HG03378 (cell line): ENCODE results near the gene LRP1B.
"Not testable (repeated sequence)": the region's sequence is repeated elsewhere in the genome, so short reads cannot be mapped to it uniquely, and the experiment has no call there.

ENCODE experiments used
- ATAC-seq: cut with Tn5 transposase; IDR thresholded peaks from one replicate; pipeline ENCODE4 v1.9.1; 2021; ENCODE audit warnings: mild to moderate bottlenecking, moderate library complexity; ENCODE audit not compliant: unreplicated experiment

LRP1B gene

GRCh38 chr2:140669911-140670310, 1460.9 kb downstream of the LRP1B start:
- ATAC-seq = no peak

DNA sequence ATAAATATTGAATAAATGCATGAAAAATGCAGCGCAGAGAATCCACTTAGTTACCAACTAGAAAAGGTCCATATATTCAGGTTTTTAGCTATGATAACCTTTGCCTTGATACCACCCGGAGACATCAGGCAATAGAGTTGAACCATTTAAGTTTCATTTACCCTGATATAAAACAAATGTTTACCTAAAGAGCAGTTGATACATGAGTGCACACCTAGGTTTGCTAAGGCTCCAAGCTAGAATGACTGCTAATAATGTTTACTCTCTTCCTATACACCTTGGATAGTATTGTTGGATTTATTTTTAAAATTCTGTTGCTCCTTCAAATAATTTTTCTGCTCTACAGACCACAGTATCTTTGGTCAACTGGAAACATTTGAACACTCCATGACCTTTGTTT, 1463.6 kb downstream of the LRP1B start:
- ATAC-seq = no peak

- no peak for ATAC-seq
These were observed 1468.3 kb downstream of the LRP1B start for GRCh38 chr2:140662504-140662903.

- ATAC-seq = no peak
These were observed 1471.8 kb downstream of the LRP1B start for GRCh38 chr2:140658760-140659692.

DNA sequence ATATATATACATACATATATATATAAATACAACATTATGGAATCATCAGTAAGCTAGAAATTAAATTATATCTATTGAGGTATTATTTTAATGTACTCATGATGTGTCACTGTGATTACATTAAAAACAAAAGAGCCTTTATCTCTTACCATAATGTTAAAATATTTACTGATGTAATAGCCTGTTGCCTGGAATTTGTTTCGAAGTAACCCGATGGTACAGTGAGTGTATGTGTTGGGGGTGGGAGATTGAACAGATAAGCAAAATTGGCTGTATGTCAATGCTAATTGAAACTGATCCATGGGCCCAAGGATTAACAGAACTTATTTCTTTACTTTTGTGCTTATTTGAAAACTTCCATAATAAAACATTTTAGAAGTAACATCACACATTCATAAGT, 1473.2 kb downstream of the LRP1B start:
- ATAC-seq = no peak

- ATAC-seq = no peak
These were observed 1476.3 kb downstream of the LRP1B start for GRCh38 chr2:140654565-140654964.

DNA sequence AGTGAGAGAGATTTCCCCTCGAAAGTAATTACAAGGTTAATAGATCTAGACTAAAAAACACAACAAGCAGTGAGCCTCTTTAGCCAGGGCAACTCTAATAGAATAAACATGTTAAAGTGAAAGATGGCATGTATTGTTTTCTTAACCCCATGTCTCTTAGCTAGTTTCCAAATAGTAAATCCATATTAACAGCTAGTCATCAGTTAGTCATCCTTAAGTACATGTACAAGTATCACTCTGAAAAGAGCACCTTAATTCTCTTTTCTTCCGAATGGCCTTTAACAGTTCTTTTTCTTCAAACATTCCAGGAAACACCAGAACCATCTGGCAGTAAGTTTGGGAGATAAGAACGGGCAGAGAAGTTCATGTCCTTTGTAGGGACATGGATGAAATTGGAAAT, 1480.0 kb downstream of the LRP1B start:
- no peak for ATAC-seq

- ATAC-seq = not testable (repeated sequence)
These were observed 1480.7 kb downstream of the LRP1B start for GRCh38 chr2:140650134-140650533.

- ATAC-seq = no peak
These were observed 1482.4 kb downstream of the LRP1B start for GRCh38 chr2:140648393-140648792.

GRCh38 chr2:140643761-140644187, 1487.0 kb downstream of the LRP1B start:
- ATAC-seq = no peak

GRCh38 chr2:140641163-140641562, 1489.7 kb downstream of the LRP1B start:
- peak; percentile 63 for ATAC-seq

GRCh38 chr2:140639628-140640027, 1491.2 kb downstream of the LRP1B start:
- peak; percentile 92 for ATAC-seq

DNA sequence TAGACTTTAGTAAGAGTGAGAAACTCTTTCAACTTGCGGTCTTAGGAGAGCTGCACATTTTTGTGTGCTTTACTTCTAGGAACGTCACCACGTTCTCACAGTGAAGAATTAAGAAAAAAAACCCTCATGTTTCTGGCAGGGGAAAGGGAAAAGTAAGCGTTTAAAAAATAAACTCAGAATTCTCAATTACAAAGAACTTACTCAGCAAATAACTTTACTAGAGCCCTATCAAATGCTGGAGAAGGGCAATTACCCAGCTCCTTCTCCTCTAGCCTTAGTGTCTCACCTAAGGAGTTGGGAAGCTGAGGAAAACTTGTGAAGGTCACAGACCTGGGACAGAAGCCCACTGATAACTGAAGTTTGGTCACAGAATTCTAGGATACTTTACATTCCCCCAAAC, 1500.3 kb downstream of the LRP1B start:
- no peak for ATAC-seq

- ATAC-seq = no peak
These were observed 1502.9 kb downstream of the LRP1B start for GRCh38 chr2:140627885-140628284.

DNA sequence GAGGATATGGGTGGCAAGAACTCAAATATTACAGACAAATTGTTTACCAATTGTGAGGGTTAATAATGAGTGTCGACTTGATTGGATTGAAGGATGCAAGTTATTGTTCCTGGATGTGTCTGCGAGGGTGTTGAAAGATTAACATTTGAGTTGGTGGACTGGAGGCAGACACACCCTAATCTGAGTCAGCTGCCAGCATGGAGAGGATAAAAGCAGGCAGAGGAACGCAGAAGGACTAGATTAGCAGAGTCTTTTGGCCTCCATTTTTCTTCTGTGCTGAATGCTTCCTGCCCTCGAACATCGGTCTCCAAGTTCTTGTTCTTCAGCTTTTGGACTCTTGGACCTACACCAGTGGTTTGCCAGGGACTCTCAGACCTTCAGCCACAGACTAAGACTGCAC, 1503.7 kb downstream of the LRP1B start:
- no peak for ATAC-seq

DNA sequence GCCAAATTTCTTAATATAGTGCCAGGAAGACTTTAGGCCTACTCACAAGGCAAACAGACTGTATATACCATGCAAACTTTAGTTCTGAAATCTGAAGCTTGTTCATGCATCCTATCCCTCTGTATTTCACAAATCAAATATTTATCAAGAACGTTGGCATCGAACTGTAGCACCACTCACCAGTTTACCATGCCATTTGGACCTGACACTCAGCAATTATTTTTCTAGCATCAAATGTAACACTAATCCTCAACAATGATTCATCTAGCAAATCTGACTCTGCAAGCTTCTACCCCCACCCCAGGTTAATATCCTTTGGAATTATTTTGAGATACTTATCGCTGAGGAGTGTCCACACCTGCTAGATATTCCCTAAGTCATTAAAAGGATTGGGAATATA, 1506.6 kb downstream of the LRP1B start:
- ATAC-seq = no peak

- no peak for ATAC-seq
These were observed 1509.0 kb downstream of the LRP1B start for GRCh38 chr2:140621583-140622362.

GRCh38 chr2:140604788-140605187, 1526.0 kb downstream of the LRP1B start:
- ATAC-seq = no peak

DNA sequence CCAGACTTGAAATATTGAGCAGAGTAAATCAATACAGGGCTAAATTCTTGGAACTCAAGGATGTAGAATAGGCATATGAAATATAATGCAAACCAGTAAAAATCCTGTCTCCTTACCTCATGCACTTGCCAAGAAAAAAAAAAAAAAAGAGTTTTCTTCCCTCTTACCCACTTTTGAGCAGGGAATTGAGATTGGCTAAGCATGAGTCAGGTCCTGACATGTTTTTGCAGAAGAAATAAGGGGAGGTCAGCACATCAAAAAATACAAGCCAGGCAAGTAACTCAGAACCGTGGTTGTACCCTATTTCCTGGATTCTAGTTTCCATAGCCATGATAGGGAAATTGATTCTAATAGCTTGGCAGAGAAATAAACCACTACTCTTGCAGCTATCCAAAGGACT, 1526.7 kb downstream of the LRP1B start:
- ATAC-seq = no peak

DNA sequence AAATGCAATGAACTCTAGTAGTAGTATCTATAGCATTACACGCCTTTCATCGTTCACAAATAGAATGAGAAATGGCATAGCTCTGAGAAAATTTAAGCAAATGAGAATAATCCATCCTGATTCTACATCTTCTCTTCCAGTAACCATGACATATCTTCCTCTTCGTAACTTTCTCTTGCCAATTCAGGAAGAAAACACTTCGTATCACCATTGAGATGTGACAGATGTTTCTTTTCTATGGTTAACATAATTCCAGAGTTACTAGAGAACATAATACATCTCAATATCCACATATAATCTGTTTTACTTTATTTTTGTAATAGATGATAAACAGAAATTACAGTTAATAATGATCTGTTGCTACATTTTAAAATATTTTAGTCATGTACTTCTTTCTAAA, 1527.4 kb downstream of the LRP1B start:
- no peak for ATAC-seq

- no peak for ATAC-seq
These were observed 1529.0 kb downstream of the LRP1B start for GRCh38 chr2:140601801-140602200.

GRCh38 chr2:140601342-140601741, 1529.5 kb downstream of the LRP1B start:
- no peak for ATAC-seq
